Endothelial cell of umbilical vein (primary cell): ENCODE results near the gene AXDND1. TPM values are rescaled to one million over a fixed set of nuclear protein-coding genes. Genes with fewer than 3 reads are reported as not detected.

Experiments
- BruUV-seq: library from RNA; stranded (reverse); fragments of 400-500 nt; replicated peaks from 2 replicates; lab custom pipeline; 2021; lab: Mats Ljungman, UMichigan
- CTCF ChIA-PET: fragments of 300-600, 350-600 bp; sonication (Branson Sonifier 250); formaldehyde crosslinking; loops from one replicate; lab custom pipeline; 2021; ENCODE audit warnings: antibody characterized with exemption, inconsistent platforms; lab: Charles Lee
- POLR2A ChIA-PET: fragments of 300-600, 350-600 bp; sonication (Branson Sonifier 250); formaldehyde crosslinking; loops from one replicate; lab custom pipeline; 2021; ENCODE audit warnings: antibody characterized with exemption, inconsistent platforms; lab: Charles Lee
- DNase-seq: peaks from one replicate; pipeline ENCODE4 v3.0.0-alpha.2; 2011; ENCODE audit warnings: low read depth, low spot score
- FAIRE-seq: peaks from 2 replicates; lab custom pipeline; 2011; peaks lifted over from hg19 to GRCh38; lab: Jason Lieb, UNC
- H2AFZ ChIP-seq: 2 replicates; pipeline ENCODE4 v1.6.0; 2012; ENCODE audit warnings: low read depth, low read length, control low read depth, inconsistent platforms
- H3K27ac ChIP-seq: 2 replicates; pipeline ENCODE4 v1.5.1; 2011; ENCODE audit warnings: low read depth, mild to moderate bottlenecking, control low read depth, low read length, moderate library complexity; ENCODE audit not compliant: insufficient read depth
- H3K27me3 ChIP-seq, 2 experiments: 2 replicates each; pipeline versions ENCODE4 v1.6.0 to v1.6.1; 2011; ENCODE audit warnings: low read length in 2 of 2, mixed read lengths in 1 of 2; ENCODE audit not compliant: control insufficient read depth in 2 of 2, insufficient read depth in 2 of 2
- H3K36me3 ChIP-seq, 2 experiments: 2 replicates in 1 of 2; 3 replicates in 1 of 2; pipeline ENCODE4 v1.5.1; 2011; ENCODE audit warnings: low read length in 2 of 2, mild to moderate bottlenecking in 1 of 2, moderate library complexity in 1 of 2; ENCODE audit not compliant: control insufficient read depth in 2 of 2, insufficient read depth in 2 of 2; ENCODE audit errors: extremely low read depth in 1 of 2
- H3K4me1 ChIP-seq: 3 replicates; pipeline ENCODE4 v1.5.1; 2011; ENCODE audit warnings: mild to moderate bottlenecking, low read length; ENCODE audit not compliant: control insufficient read depth, insufficient read depth; ENCODE audit errors: extremely low read depth
- H3K4me2 ChIP-seq: 2 replicates; pipeline ENCODE4 v1.6.1; 2011; ENCODE audit warnings: low read length, control low read depth, mixed read lengths; ENCODE audit not compliant: insufficient read depth
- H3K4me3 ChIP-seq, 3 experiments: fragments of 200-600 bp in 1 of 3; sonication (generic), shearing (Covaris generic) in 1 of 3; replicated peaks in 1 of 3; 2 replicates each; pipeline ENCODE4 v1.5.1; 2011 to 2016; ENCODE audit warnings: control low read depth in 3 of 3, low read length in 3 of 3, mild to moderate bottlenecking in 2 of 3, inconsistent platforms in 1 of 3, low read depth in 1 of 3, moderate library complexity in 1 of 3; ENCODE audit not compliant: insufficient read depth in 1 of 3
- H3K79me2 ChIP-seq: 2 replicates; pipeline ENCODE4 v1.6.0; 2012; ENCODE audit warnings: low read length, inconsistent platforms; ENCODE audit not compliant: control insufficient read depth, insufficient read depth
- H3K9ac ChIP-seq: replicated peaks from 2 replicates; pipeline ENCODE3; 2011; ENCODE audit warnings: low read length, control low read depth; ENCODE audit not compliant: insufficient read depth; ENCODE audit errors: extremely low read depth
- H3K9me1 ChIP-seq: replicated peaks from 3 replicates; pipeline ENCODE4 v1.6.0; 2011; ENCODE audit warnings: mild to moderate bottlenecking, low read length; ENCODE audit not compliant: control insufficient read depth, insufficient read depth; ENCODE audit errors: extremely low read depth
- H3K9me3 ChIP-seq: replicated peaks from 2 replicates; pipeline ENCODE4 v1.5.1; 2012; ENCODE audit warnings: low read length, inconsistent platforms; ENCODE audit not compliant: control insufficient read depth, insufficient read depth
- H4K20me1 ChIP-seq: replicated peaks from 2 replicates; pipeline ENCODE3; 2011; ENCODE audit warnings: mild to moderate bottlenecking, low read length; ENCODE audit not compliant: control insufficient read depth, insufficient read depth; ENCODE audit errors: extremely low read depth
- EZH2 ChIP-seq: IDR thresholded peaks from 2 replicates; pipeline ENCODE4 v1.6.1; 2012; ENCODE audit warnings: borderline replicate concordance, low read depth, mild to moderate bottlenecking, moderate library complexity, low read length, inconsistent platforms; ENCODE audit not compliant: severe bottlenecking
- FOS ChIP-seq: IDR thresholded peaks from 2 replicates; pipeline ENCODE4 v1.6.1; 2011; ENCODE audit warnings: mild to moderate bottlenecking, low read length, moderate library complexity, borderline replicate concordance; ENCODE audit not compliant: insufficient read depth
- GATA2 ChIP-seq: IDR thresholded peaks from 2 replicates; pipeline ENCODE4 v1.7.0; 2011; ENCODE audit warnings: low read depth, mild to moderate bottlenecking, moderate library complexity, mixed read lengths, low read length; ENCODE audit not compliant: insufficient read length, insufficient read depth
- JUN ChIP-seq: IDR thresholded peaks from 2 replicates; pipeline ENCODE4 v1.6.1; 2011; ENCODE audit warnings: borderline replicate concordance, low read depth; ENCODE audit not compliant: insufficient read length, insufficient read depth
- MYC ChIP-seq: IDR thresholded peaks from one replicate; pipeline ENCODE4 v1.6.1; 2011; ENCODE audit warnings: mild to moderate bottlenecking, low read depth, low read length
- POLR2A ChIP-seq: IDR thresholded peaks from 2 replicates; pipeline ENCODE4 v1.6.1; 2012; ENCODE audit warnings: low read depth, mild to moderate bottlenecking, control low read depth, low read length
- dilution Hi-C: fragments of 300-500 bp; cut with MboI; formaldehyde crosslinking; loops from one replicate; pipeline ENCODE4 v1.15.0; 2019; ENCODE audit warnings: low sequenced_read_pairs; ENCODE audit not compliant: extremely low pct_ligation_motif_present
- intact Hi-C: fragments of 100-400 bp; cut with micrococcal nuclease; formaldehyde crosslinking; loops from one replicate; pipeline ENCODE4 v1.10.0; 2022
- polyA plus RNA-seq, 4 experiments: library from polyadenylated mRNA; depleted of rRNA in 3 of 4; stranded (reverse) in 3 of 4; unstranded in 1 of 4; fragments of >200 nt; gene quantifications; 2 replicates each; pipeline versions ENCODE4 v1.2.1 to v1.2.3, GENCODE V29; 2011 to 2012; ENCODE audit warnings: missing spikeins in 1 of 4
- total RNA-seq: library from RNA; stranded (reverse); gene quantifications from 2 replicates; pipeline ENCODE4 v1.2.3, GENCODE V29; 2021
- TF ChIP-seq, protein P1 (sequence below), 2 donors: IDR thresholded peaks; 1 replicate in 1 of 2; 2 replicates in 1 of 2; pipeline ENCODE4 v1.5.1; 2011; ENCODE audit warnings: low read length in 2 of 2, mild to moderate bottlenecking in 2 of 2, moderate library complexity in 2 of 2, control low read depth in 1 of 2, inconsistent platforms in 1 of 2, low read depth in 1 of 2; ENCODE audit not compliant: insufficient read depth in 1 of 2; ENCODE audit errors: extremely low read depth in 1 of 2

Gene AXDND1
- total and polyA plus RNA-seq, 2 donors (not counting 3 experiments of a cell fraction or from before 2014, with no cell fraction given) = 0.17 TPM; not detected in 1

DNA sequence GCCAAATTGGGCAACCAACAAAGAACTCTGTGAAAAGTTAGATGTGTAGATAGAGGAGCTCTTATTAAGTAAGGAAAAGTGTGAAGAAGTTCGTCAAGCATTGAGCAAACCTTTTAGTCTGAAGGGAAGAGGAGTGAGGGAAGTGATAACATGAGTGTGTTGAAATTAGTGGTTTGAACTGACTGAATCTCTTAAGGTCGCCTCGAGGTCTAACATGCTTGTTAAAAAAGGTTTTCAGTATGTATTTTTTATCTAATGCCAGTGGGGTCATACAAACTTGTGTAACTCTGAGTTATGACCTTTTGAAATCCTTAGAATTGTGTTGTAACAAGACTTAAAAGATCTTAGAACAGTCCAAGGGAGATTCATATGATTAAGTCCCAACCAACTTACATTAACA, 38.1 kb upstream of the AXDND1 start:
- Histone ChIP-seq H3K27ac (no peak overlapping the region), H3K4me2 (no peak overlapping the region), H3K4me3 (no peak overlapping the region), H3K9me3 (no peaks in the 10 kb centered on the region), H3K9me1 (no peaks in the 10 kb centered on the region), H4K20me1 (no peaks in the 10 kb centered on the region), H3K27me3 (no peaks in the 10 kb centered on the region), H3K9ac (no peak overlapping the region), H3K4me1 (peaks cover 3% of the 10 kb centered on the region), H2AFZ (no peak overlapping the region), H3K79me2 (no peaks in the 10 kb centered on the region), H3K36me3 (no peaks in the 10 kb centered on the region)
- CTCF ChIA-PET = no interaction called here
- TF ChIP-seq GATA2 (no peak), POLR2A (no peak), JUN (no peak), MYC (no peak), FOS (no peak), EZH2 (no peak)
- TF ChIP-seq, protein P1, sequence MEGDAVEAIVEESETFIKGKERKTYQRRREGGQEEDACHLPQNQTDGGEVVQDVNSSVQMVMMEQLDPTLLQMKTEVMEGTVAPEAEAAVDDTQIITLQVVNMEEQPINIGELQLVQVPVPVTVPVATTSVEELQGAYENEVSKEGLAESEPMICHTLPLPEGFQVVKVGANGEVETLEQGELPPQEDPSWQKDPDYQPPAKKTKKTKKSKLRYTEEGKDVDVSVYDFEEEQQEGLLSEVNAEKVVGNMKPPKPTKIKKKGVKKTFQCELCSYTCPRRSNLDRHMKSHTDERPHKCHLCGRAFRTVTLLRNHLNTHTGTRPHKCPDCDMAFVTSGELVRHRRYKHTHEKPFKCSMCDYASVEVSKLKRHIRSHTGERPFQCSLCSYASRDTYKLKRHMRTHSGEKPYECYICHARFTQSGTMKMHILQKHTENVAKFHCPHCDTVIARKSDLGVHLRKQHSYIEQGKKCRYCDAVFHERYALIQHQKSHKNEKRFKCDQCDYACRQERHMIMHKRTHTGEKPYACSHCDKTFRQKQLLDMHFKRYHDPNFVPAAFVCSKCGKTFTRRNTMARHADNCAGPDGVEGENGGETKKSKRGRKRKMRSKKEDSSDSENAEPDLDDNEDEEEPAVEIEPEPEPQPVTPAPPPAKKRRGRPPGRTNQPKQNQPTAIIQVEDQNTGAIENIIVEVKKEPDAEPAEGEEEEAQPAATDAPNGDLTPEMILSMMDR (IDR thresholded peaks at IDR 0.05; ENCODE audit: extremely low read depth in 1 of 2, insufficient read depth in 1 of 2, low read depth in 1 of 2, low read length in 2 of 2) = no peak
- intact Hi-C loops = no loop called here
- BruUV-seq = no TSS peak
- dilution Hi-C loops = no loop called here
- no peak for DNase-seq
- FAIRE-seq = no peak
- POLR2A ChIA-PET = no interaction called here

DNA sequence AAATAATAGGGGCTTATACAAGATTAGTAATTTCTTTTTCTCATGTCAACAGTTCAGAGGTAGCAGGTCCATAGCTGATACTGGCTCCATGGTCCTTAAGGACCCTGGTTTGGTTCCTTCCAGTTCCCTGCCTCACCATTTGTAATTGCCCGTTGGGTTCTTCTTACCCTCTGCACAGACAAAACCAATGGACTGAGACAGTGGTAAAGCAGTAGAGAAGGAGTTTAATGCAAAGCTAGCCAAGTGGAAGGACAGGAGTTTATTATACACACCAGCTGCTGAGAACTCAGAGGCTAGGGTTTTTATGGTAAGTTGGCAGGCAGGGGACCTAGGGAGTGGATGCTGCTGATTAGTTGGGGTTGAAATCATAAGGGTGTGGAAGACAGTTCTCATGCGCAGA, 35.9 kb upstream of the AXDND1 start:
- ChIA-PET POLR2A (no interaction called here), CTCF (no interaction called here)
- H3K4me2 ChIP-seq = no peak overlapping the region
- BruUV-seq = no TSS peak
- no peak for DNase-seq
- H3K9me3 ChIP-seq = no peaks in the 10 kb centered on the region
- no peaks in the 10 kb centered on the region for H3K36me3 ChIP-seq
- dilution Hi-C loops (no loop called here), intact Hi-C loops (no loop called here)
- no peaks in the 10 kb centered on the region for H3K27me3 ChIP-seq
- no peak overlapping the region for H3K27ac ChIP-seq
- H3K9ac ChIP-seq = no peak overlapping the region
- H3K4me1 ChIP-seq = peaks cover 3% of the 10 kb centered on the region
- no peaks in the 10 kb centered on the region for H4K20me1 ChIP-seq
- H3K4me3 ChIP-seq = no peak overlapping the region
- H3K79me2 ChIP-seq = no peaks in the 10 kb centered on the region
- TF ChIP-seq JUN (no peak), POLR2A (no peak), EZH2 (no peak)
- TF ChIP-seq, protein P1 (IDR thresholded peaks at IDR 0.05; ENCODE audit: extremely low read depth in 1 of 2, insufficient read depth in 1 of 2, low read depth in 1 of 2, low read length in 2 of 2) = no peak
- H3K9me1 ChIP-seq = no peaks in the 10 kb centered on the region
- H2AFZ ChIP-seq = no peak overlapping the region
- no peak for FAIRE-seq
